Kidney epithelial cell (primary cell): ENCODE results near the gene DYNLT4. TPM values are rescaled to one million over a fixed set of nuclear protein-coding genes. Genes with fewer than 3 reads are reported as not detected.
A peak's percentile ranks its signal among the peaks of the same experiment; 100 is the strongest.

Source experiments
- DNase-seq: peaks from one replicate; pipeline ENCODE4 v3.0.0-alpha.2; 2010; ENCODE audit warnings: low read depth
- H3K27me3 ChIP-seq: 2 replicates; pipeline ENCODE4 v1.6.0; 2011; ENCODE audit warnings: low read length; ENCODE audit not compliant: control insufficient read depth, insufficient read depth
- H3K36me3 ChIP-seq: 2 replicates; pipeline ENCODE4 v1.5.1; 2011; ENCODE audit warnings: low read length; ENCODE audit not compliant: control insufficient read depth, insufficient read depth
- H3K4me3 ChIP-seq: 2 replicates; pipeline ENCODE4 v1.5.1; 2011; ENCODE audit warnings: low read depth, mild to moderate bottlenecking, control low read depth, low read length
- total RNA-seq: library from RNA; depleted of rRNA; stranded (reverse); fragments of >200 nt; gene quantifications from 2 replicates; pipeline ENCODE4 v1.2.3, GENCODE V29; 2015
- TF ChIP-seq, protein P1 (sequence below): IDR thresholded peaks from 2 replicates; pipeline ENCODE4 v1.5.1; 2011; ENCODE audit warnings: mild to moderate bottlenecking, moderate library complexity, low read length, control low read depth, inconsistent platforms; ENCODE audit not compliant: insufficient read depth, poor library complexity, severe bottlenecking

The DYNLT4 gene
- total RNA-seq, 1 donor from 2014 or later: 0.25 TPM

DNA sequence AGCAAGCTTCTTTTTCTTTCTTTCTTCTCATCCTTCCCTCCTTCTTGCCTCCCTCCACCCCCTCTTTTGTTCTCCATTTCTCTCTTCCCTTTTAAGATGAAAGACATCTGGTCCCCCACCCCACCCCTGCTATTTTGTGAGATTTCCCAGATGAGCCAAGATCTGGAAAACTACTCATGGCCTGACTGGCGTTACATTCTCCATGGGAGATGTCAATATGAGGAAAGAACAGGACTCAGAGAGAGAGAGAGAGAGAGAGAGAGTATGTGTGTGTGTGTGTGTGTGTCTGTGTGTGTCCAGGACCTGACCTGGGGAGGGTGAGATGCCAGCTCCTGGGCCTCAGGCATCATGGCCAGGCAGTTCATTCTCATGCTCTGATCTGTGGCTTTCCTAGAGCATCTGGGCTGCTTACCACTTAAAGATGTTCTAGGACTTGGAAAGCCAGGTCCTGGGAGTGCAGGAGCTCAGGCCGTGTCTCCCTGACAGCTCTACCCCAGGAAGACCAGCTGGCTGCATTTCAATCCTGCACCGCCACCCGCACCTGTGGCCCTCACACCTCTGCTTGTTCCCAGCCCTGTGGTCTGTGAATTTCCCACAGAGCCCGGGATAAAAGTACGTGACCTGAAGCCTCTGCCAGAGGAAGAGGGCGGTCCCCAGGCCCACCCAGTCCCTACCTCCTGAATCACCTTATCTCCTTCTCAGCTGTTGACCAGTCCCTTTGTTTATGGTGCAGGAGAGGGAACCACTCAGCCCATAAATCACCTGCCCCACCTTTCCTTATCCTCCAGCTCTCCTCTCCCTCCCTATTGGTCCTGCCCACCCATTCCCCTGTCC, 16.0 kb downstream of the DYNLT4 start:
- Histone ChIP-seq H3K36me3 (no peaks in the 10 kb centered on the region), H3K4me3 (no peak overlapping the region), H3K27me3 (no peaks in the 10 kb centered on the region)
- DNase-seq: no peak
- TF ChIP-seq, protein P1, sequence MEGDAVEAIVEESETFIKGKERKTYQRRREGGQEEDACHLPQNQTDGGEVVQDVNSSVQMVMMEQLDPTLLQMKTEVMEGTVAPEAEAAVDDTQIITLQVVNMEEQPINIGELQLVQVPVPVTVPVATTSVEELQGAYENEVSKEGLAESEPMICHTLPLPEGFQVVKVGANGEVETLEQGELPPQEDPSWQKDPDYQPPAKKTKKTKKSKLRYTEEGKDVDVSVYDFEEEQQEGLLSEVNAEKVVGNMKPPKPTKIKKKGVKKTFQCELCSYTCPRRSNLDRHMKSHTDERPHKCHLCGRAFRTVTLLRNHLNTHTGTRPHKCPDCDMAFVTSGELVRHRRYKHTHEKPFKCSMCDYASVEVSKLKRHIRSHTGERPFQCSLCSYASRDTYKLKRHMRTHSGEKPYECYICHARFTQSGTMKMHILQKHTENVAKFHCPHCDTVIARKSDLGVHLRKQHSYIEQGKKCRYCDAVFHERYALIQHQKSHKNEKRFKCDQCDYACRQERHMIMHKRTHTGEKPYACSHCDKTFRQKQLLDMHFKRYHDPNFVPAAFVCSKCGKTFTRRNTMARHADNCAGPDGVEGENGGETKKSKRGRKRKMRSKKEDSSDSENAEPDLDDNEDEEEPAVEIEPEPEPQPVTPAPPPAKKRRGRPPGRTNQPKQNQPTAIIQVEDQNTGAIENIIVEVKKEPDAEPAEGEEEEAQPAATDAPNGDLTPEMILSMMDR: no peak

DNA sequence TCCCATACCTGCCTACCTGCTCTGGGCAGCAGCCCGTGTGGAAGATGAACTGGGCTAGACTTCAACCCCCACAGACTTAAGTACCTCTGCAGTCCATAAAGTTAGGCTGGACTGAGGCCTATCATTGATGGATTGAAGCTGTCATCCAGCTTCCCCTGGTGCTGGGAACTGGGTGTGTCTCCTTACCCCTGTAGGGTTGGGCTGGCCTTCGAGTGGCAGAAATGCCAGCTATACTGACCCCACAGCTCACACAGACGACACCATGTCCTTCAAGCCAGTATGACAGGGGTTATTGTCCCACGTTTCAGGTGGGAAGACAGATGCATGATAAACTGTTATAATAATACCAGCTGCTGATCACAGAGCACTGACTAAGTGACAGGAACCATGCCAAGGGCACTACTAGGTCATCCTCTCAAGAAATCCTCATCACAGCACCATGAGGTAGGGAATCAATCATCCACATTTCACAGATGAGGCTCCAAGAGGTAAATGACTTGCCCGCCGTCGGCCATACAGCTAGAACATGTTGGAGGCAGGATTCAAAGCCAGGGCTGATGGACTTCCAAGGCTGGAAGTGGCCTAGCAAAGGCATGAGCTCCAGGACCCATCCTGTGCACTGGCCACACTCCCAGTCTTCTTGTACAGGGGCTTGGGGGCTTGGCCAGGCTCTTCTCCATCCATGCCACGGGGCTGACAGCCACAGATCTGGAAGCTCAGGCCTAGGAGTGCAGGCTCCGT, 18.9 kb downstream of the DYNLT4 start, which contains the start of gene BEST4:
BEST4 (minus strand) TSS at position 51 of the 741 bp plus-strand sequence. CDS start 465 bp downstream, outside the sequence.
- no peak for DNase-seq
- Histone ChIP-seq H3K36me3 (no peaks in the 10 kb centered on the region), H3K27me3 (no peaks in the 10 kb centered on the region), H3K4me3 (no peak within 1 kb of the TSS)
- TF ChIP-seq, protein P1: no peak

DNA sequence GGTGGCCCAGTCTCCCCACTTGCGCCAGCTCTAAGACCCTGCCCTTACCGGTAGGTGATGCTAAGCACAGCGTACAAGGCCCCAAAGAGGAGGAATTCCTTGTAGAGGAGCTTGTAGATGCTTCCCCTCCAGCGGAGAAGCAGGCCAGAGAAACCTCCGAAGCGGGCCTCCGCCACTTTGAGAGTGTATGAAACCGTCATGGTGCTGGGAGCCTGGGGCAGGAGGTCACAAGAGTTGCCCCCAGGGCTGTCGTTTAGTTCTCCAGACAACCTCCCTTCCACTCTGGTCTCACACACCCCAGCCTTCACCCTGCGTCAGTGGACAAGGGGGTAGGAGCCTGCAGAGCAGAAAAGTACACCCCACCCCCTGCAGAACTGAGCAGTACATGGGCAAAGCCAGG, 19.6 kb downstream of the DYNLT4 start:
- Histone ChIP-seq H3K4me3 (no peak overlapping the region), H3K36me3 (no peaks in the 10 kb centered on the region), H3K27me3 (no peaks in the 10 kb centered on the region)
- TF ChIP-seq, protein P1: no peak
- DNase-seq: no peak

DNA sequence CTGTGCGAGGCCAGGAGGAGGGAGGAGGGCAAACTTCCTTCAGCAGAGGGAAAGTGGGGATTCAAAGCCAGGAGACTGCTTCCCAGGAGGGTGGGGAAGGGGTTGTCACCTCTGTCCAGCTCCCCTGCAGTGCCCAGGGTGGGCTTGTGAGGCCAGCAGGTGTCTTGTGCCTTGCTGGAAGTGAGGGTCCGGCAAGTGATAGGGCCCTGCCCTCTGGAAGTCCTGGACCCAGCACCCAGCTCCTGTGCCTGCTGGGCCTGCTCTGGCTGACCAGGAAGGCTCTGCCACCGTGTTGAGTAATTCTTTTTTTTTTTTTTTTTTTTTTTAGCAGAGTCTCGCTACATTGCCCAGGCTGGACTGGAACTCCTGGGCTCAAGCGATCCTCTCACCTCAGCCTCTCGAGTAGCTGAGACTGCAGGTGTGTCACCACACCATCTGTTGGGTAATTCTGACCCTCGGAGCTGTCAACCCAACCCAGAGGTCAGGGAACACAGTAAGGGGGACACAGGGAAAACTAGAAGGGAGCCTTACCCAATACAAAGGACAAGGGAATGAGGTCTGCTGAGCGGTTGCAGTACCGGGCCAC, 20.2 kb downstream of the DYNLT4 start:
- no peaks in the 10 kb centered on the region for H3K27me3 ChIP-seq
- no peak for DNase-seq
- TF ChIP-seq, protein P1: no peak
- no peaks in the 10 kb centered on the region for H3K36me3 ChIP-seq
- no peak overlapping the region for H3K4me3 ChIP-seq

DNA sequence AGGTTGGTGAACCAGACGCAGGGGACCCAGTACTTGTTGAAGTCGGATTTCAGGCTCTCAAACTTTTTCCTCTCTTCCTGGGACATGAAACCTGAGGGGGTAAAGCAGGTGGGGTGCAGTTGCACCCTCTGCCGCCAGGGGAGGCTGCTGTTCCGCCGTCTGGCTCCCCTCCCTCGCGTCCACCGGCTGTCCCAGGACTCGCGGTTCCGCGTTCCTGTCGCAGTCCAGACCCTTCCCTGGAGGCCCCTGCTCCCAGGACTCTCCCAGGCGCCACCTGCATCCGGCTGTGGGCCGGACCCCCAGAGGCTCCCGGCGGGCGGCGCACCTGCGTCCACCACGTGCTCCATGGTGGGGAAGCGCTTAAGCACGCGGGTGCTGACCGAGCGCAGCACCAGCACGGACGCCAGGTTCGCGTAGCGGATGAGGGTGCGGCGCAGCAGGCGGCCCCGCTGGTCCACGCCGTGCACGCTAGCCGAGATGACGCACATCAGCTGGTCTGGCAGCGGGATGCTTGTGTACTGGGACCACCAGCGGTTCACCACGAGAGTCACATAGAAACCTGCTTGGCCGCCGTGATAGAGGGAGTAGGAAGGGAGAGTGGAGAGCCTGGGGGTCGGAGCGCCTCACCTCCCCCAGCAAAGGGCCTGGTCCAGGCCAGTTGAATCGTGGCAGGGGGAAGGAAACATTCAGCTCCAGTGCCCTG, 20.9 kb downstream of the DYNLT4 start:
- Histone ChIP-seq H3K27me3 (no peaks in the 10 kb centered on the region), H3K36me3 (no peaks in the 10 kb centered on the region), H3K4me3 (peak overlapping the region; percentile 25)
- TF ChIP-seq, protein P1: peak; percentile 100
- DNase-seq: no peak
